Epithelial cell of proximal tubule (primary cell): Measurements from ENCODE around the gene ADGRB3. TPM values are rescaled to one million over a fixed set of nuclear protein-coding genes. Genes with fewer than 3 reads are reported as not detected.

Source experiments
- DNase-seq: peaks from one replicate; pipeline ENCODE4 v3.0.0-alpha.2; 2011; ENCODE audit warnings: low read depth
- H3K4me3 ChIP-seq: 2 replicates; pipeline ENCODE4 v1.5.1; 2011; ENCODE audit warnings: low read depth, mild to moderate bottlenecking, low read length
- CTCF ChIP-seq: conservative IDR thresholded peaks from 2 replicates; pipeline ENCODE4 v1.5.1; 2012; ENCODE audit warnings: low read depth, mild to moderate bottlenecking, low read length
- total RNA-seq: library from RNA; depleted of rRNA; stranded (reverse); fragments of >200 nt; gene quantifications from 2 replicates; pipeline ENCODE4 v1.2.3, GENCODE V29; 2015

Gene ADGRB3
- total RNA-seq, 1 donor from 2014 or later = 4.7 TPM

GRCh38 chr6:68677058-68677457 lies 42.0 kb downstream of the ADGRB3 start:
- DNase-seq = no peak
- TF ChIP-seq CTCF = no peak
- H3K4me3 ChIP-seq = no peak overlapping the region

GRCh38 chr6:68679399-68679798 lies 44.3 kb downstream of the ADGRB3 start:
- DNase-seq = no peak
- no peak overlapping the region for H3K4me3 ChIP-seq
- no peak for TF ChIP-seq CTCF

GRCh38 chr6:68680264-68680663 lies 45.2 kb downstream of the ADGRB3 start:
- no peak overlapping the region for H3K4me3 ChIP-seq
- no peak for TF ChIP-seq CTCF
- DNase-seq = no peak

- H3K4me3 ChIP-seq = no peak overlapping the region
- TF ChIP-seq CTCF = no peak
- no peak for DNase-seq
Measured at GRCh38 chr6:68689910-68690309, 54.8 kb downstream of the ADGRB3 start.

GRCh38 chr6:68691120-68691519 lies 56.0 kb downstream of the ADGRB3 start:
- TF ChIP-seq CTCF = no peak
- H3K4me3 ChIP-seq = no peak overlapping the region
- no peak for DNase-seq

- H3K4me3 ChIP-seq = no peak overlapping the region
- DNase-seq = no peak
- TF ChIP-seq CTCF = no peak
Measured at GRCh38 chr6:68693271-68693670, 58.2 kb downstream of the ADGRB3 start.

GRCh38 chr6:68695403-68695802 lies 60.3 kb downstream of the ADGRB3 start:
- H3K4me3 ChIP-seq = no peak overlapping the region
- TF ChIP-seq CTCF = no peak
- DNase-seq = no peak
